ENCODE measurements around the gene SDCCAG8.

The SDCCAG8 gene

GRCh38 chr1:243487649-243488227 lies 231.9 kb downstream of the SDCCAG8 start:
- DNase-seq (ENCODE audit: low read depth), result no peak

DNA sequence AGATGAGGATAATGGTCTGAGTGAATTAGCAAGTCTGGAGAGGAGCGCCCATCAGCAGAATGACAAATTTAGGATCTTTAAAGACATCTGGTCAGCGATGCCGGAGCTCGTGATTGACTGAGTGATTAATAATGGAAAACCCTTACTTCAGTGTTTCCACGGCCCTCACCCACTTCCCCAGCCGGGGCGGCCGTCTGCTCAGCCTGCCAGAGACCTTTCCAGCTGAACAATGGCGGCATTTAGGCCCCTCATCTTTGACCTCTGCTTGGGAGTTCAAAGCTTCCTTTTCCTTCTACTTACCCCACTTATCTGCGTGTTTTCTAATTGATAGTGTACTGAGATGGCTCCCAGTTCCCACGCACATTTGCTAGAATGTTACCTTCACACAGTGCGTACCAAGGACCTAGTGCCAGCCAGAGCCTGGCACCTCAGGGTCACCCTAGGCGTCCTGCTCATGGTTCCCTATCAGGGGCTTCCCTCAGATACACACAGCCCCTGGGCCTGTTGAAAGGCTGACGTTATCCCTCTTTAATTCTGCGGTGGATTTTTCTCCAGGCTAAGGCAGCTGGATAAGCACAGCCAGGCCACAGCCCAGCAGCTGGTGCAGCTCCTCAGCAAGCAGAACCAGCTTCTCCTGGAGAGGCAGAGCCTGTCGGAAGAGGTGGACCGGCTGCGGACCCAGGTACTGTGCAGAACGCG lies 232.8 kb downstream of the SDCCAG8 start:
- DNase-seq (ENCODE audit: low read depth), result no peak

GRCh38 chr1:243489158-243489527 lies 233.3 kb downstream of the SDCCAG8 start:
- DNase-seq (ENCODE audit: low read depth), result no peak

DNA sequence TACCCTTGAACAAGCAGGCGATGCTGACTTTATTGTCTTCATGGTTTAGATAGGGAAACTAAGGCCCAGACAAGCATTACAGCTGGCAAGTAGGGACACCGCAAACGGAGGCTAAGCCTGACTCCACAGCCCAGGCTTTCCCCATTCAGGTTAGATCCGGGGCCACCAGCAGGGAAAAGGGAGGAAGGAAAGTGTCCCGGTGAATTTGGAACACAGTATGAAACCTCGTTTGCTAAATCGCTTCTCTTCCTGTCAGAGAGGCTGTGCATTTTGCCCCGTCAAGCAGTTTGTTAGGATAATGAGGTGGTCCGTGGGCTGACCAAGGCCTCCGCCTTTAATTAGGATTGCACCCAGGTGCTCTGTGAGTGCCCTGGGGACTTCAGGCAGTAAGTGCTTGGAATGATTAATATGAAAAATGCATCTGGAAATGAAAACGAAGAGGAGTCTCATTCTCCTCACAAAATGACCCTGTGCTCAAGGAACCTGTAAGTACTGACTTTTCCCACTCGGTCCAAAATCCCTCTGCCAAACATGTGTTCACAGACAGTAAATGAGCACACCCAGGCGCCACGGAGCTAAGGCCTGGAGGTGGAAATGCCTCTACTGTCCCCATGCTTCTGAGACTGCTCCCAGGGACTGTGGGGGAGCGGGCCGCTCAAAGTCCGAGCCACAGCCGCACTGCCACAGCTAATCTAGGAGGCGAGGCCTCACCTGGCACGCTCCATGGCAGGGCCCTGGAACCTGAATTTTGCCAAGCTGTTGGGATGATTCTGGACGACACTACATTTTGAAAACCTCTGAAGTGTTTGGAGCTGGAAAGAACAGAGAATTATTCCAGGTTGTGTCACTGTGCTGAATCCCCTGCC lies 234.1 kb downstream of the SDCCAG8 start:
- DNase-seq (ENCODE audit: low read depth), result no peak

GRCh38 chr1:243490748-243491686 lies 235.2 kb downstream of the SDCCAG8 start:
- no peak for DNase-seq (ENCODE audit: low read depth)

DNA sequence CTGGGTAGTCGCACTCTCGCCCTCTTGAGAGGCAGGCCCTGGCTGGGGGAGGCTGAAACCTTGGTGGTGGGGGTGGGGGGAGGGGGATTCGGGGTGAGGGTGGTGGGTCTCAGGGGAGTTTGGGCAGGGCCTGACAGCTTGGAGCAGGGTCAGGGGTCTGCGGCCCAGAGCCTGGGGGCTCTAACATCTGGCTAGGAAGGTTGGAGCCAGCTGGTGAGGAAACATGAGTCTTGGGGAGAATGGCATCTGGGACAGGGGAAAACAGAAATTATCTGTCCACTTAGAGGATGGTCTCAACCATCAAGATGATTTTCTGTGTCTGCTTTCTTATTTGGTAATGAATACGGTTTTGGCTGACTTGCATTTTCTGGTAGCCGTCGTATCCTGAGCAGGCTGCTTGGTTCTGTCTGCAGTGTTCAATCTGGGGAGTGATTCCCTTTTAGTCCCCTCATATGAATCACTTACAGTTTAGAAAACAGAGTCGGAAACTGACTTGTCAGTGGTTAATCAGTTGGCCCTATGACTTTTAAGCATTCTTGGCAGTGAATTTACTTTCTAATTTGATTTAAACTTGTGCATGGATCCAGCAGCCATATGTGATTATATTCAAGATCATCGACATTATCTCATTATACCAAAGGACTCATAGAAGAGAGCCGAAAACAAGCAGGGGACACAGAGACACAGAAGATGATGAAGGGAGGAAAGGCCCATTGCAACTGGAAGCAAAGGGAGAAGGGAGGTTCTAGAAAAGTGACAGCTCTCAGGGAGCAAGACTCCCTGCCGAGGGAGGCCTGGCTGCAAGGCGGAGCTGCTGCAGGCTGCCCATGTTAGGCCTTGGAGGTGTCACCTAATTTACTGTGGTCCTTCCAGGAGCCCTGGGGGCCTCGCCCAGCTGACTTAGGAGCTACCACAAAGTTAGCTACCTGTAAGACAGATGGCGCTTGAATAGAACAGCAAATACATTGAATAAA lies 237.6 kb downstream of the SDCCAG8 start:
- no peak for DNase-seq (ENCODE audit: low read depth)

GRCh38 chr1:243494741-243495431 lies 239.0 kb downstream of the SDCCAG8 start:
- no peak for DNase-seq (ENCODE audit: low read depth)

DNA sequence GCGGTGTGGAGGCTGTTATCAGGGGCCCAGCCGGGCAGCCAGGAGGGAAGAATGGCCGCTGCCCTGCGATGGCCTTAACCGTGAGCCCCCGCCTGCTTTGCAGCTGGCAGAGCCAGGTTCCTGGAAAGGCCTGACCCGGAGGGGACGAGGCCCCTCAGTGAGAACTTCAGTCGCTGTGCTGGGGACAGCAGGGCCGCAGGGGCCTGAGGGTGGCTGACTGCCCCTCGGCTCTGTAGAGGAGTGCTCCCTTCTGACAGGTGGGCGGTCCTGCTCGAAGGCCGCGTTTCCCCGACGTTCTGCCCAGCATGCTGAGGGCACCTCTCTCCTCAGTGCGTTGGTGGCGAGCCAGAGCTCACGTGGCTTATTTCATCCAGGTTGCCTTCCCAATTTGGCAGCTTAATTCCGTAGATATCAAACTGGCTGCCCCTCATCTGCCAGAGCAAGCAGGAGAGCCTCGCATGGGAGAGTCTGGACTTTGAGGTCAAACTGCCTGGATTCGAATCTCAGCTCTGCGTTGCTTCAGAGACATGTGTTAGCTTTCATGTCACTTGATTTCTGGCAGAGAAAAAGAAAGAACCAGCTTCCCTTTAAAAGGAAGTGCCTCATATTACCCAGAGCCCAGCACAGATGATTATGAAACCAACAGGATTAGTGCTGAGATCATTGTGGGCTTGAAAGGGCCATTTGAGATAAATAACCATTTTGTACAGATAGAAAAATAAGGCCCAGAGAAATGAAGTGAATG lies 239.8 kb downstream of the SDCCAG8 start:
- no peak for DNase-seq (ENCODE audit: low read depth)

- DNase-seq (ENCODE audit: low read depth), result no peak
These were observed 240.4 kb downstream of the SDCCAG8 start for GRCh38 chr1:243496187-243496646.

DNA sequence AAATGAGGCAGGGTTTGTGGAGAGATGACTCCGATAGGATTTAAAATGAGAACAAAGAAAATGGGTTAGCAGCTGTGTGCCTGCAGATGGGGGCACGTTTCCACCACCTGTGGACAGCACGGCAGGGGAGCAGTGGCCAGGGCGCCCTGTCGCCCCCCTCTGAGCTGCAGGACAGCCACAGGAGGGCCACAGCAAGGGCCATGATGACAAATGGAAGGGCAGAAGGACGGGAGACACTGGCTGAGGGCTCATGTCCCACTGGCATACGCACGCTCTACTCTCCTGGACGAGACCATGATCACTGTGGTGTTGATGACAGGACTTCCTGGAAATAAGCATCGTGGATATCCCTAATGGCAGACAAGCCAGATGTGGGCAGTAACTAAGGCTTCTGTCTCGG lies 241.0 kb downstream of the SDCCAG8 start:
- DNase-seq (ENCODE audit: low read depth), result no peak

- no peak for DNase-seq (ENCODE audit: low read depth)
These were observed 242.3 kb downstream of the SDCCAG8 start for GRCh38 chr1:243497939-243498681.

DNA sequence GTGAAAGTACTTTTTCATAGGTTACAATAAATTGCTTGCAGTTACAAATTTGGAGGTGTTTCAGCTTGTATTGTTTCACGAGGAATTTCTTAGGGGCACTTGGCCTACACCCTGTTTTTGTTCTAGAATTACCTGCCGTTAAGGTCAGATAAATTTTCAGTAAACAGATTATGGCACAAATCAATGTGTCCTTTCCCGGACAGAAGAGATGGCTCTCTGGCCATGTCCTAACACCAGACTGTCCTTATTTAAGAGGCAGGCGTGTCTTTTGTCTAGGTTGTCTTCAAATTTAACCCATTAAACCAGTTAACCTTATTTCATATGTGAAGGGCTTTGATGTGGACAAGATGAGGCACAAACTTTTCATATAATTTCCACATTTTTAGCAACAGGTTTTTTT lies 243.4 kb downstream of the SDCCAG8 start:
- DNase-seq (ENCODE audit: low read depth), result no peak

DNA sequence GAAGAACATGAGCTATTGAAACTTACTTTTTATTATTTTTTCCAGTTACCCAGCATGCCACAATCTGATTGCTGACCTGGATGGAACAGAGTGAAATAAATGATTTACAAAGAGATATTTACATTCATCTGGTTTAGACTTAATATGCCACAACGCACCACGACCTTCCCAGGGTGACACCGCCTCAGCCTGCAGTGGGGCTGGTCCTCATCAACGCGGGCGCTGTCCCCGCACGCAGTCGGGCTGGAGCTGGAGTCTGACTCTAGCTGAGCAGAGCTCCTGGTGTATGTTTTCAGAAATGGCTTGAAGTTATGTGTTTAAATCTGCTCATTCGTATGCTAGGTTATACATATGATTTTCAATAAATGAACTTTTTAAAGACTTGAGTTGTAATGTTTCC lies 243.9 kb downstream of the SDCCAG8 start:
- no peak for DNase-seq (ENCODE audit: low read depth)

- DNase-seq (ENCODE audit: low read depth), result no peak
These were observed 244.7 kb downstream of the SDCCAG8 start for GRCh38 chr1:243500512-243500911.

DNA sequence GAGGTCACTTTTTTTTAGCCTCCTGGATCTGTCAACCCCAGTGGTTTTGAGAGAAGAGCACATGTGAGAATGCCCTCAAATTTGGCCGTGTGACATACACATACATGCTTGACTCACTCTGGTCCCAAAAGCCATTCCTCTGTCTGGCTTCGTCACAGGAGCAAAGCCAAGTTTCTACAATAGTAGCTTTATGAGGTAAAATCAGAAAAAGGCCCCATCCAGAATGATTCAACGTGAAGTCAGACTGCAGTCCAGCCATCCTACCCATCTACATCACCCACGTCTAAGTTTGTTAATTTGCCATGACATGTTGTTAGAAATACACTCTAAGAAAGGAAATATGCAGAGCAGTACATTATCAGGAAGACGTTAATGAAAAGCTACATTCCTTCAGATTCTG lies 245.2 kb downstream of the SDCCAG8 start:
- DNase-seq (ENCODE audit: low read depth), result peak; percentile 32

DNA sequence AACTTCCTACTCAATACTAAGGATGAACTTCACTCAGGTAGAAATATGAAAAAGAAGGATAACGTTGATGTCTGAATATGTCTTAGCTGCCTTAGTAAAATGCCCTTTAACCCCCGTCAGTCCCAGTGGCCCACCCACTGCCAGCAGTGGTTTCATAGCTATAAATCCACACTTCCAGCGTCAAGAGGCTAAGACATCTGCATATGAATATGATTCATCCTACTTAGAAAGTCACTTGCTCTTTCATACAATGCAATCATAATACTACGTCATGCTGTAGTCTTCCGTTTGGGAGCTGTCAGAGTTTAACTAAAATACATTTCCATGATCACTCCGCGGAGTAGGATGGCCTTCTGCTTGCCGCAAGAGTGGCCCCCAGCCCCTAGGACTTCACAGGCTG lies 247.3 kb downstream of the SDCCAG8 start:
- no peak for DNase-seq (ENCODE audit: low read depth)

DNA sequence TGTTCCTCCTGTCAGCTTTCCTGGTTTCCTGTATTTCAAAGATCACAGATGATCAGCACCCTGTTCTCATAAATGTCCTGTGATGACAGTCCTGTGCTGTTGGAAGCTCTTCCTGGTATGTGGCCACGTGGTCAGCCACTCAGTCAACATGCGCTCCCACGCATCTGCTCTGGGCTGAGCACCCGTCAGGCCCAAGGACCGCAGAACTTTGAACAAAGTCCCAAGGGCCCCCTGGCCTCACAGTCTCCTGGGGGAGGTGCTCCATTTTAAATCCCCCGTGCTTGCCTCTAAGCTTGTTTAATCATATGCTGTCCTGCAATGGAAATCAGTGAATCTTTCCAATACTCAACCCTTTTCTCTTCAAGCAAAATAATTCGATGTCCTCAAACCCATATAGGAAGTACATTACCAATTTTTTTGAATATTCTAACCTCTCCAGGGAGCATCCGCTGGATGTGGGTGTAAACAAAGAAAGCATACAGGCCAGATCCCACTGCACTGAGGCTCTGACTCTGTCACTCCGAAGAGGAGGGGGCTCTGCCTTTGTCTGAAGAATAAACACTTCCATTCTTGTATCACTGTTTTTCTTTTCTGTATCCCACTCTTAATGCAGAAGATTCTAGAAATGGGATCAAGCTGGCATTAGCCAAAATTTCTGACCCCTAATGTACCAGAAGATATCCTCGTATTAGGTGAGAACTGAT lies 250.3 kb downstream of the SDCCAG8 start:
- DNase-seq (ENCODE audit: low read depth), result no peak

Data from non-pigmented ciliary epithelial cell (primary cell).